Measurements from ENCODE around the gene PLAGL2. TPM values are rescaled to one million over a fixed set of nuclear protein-coding genes. Genes with fewer than 3 reads are reported as not detected.

The PLAGL2 gene
- total and polyA plus RNA-seq, 9 of the 15 experiments (the other 6 are each of a cell fraction or from before 2014, with no cell fraction given): 3.1 to 24.3 (median 6.4) TPM

GRCh38 chr20:32207626-32208498 is at the start of gene PLAGL2, which contains the start of gene POFUT1 (continued):
- TF ChIP-seq ZBTB11 (CRISPR knock-in tag; IDR thresholded peaks at IDR 0.05): peak in 1 of 3 experiments; percentile 87; a peak in 2 of 6 replicates
- peak in 1 of 2 experiments; percentile 43 for TF ChIP-seq AFF1 (IDR thresholded peaks at IDR 0.05; ENCODE audit: low read depth in 1 of 2, partially characterized antibody in 2 of 2)
- no peak for TF ChIP-seq SRF (CRISPR knock-in tag; IDR thresholded peaks at IDR 0.05)
- no peak for TF ChIP-seq ZNF282 (CRISPR knock-in tag; IDR thresholded peaks at IDR 0.05)
- no peak for TF ChIP-seq RFX7 (CRISPR knock-in tag; IDR thresholded peaks at IDR 0.05)
- no peak for TF ChIP-seq DMBX1 (CRISPR knock-in tag; IDR thresholded peaks at IDR 0.05; ENCODE audit: borderline replicate concordance)
- peak; percentile 48 for TF ChIP-seq MAFG (tag; conservative IDR thresholded peaks at IDR 0.05)
- peak; percentile 91 for TF ChIP-seq FUS (optimal IDR thresholded peaks at IDR 0.05; ENCODE audit: low read depth, low read length)
- no peak for TF ChIP-seq MITF (IDR thresholded peaks at IDR 0.05)
- peak; percentile 68 for TF ChIP-seq ESRRA (IDR thresholded peaks at IDR 0.05; ENCODE audit: borderline replicate concordance, low read depth)
- peak; percentile 43; the same call in 1 of the 2 replicates for TF ChIP-seq CREB1 (IDR thresholded peaks at IDR 0.05)
- no peak for TF ChIP-seq CREB1 (CRISPR knock-in tag; IDR thresholded peaks at IDR 0.05)
- TF ChIP-seq KLF13 (tag; IDR thresholded peaks at IDR 0.05; ENCODE audit: borderline replicate concordance, low read depth): peak; percentile 52; the same call in 1 of the 2 replicates
- TF ChIP-seq HMG20A (CRISPR knock-in tag; conservative IDR thresholded peaks at IDR 0.05): no peak
